Mesenchymal stem cell (in vitro differentiated cells and primary cell): Measurements from ENCODE around the gene ENPP6.

Experiments
- DNase-seq: peaks from one replicate; pipeline ENCODE4 v3.0.0-alpha.2; 2013
- H2AFZ ChIP-seq: one replicate; pipeline ENCODE4 v1.6.1; 2013; ENCODE audit warnings: low read depth, mild to moderate bottlenecking, control low read depth, inconsistent platforms, low read length, moderate library complexity
- H2AK5ac ChIP-seq: 2 replicates; pipeline ENCODE4 v1.6.1; 2013; ENCODE audit warnings: low read length, moderate library complexity, mild to moderate bottlenecking, inconsistent platforms; ENCODE audit not compliant: severe bottlenecking
- H2BK120ac ChIP-seq: one replicate; pipeline ENCODE4 v1.6.1; 2013; ENCODE audit warnings: low read depth, mild to moderate bottlenecking, inconsistent platforms, low read length, moderate library complexity
- H2BK12ac ChIP-seq, 2 experiments: one replicate each; pipeline ENCODE4 v1.6.1; 2013; ENCODE audit warnings: inconsistent platforms in 2 of 2, low read length in 2 of 2, mild to moderate bottlenecking in 2 of 2, moderate library complexity in 2 of 2, control low read depth in 1 of 2
- H2BK15ac ChIP-seq: one replicate; pipeline ENCODE4 v1.6.1; 2013; ENCODE audit warnings: mild to moderate bottlenecking, low read depth, inconsistent platforms; ENCODE audit not compliant: poor library complexity, severe bottlenecking
- H2BK5ac ChIP-seq: 2 replicates; pipeline ENCODE4 v1.6.1; 2013; ENCODE audit warnings: low read depth, mild to moderate bottlenecking, low read length, control low read depth, inconsistent platforms; ENCODE audit not compliant: poor library complexity, severe bottlenecking
- H3K14ac ChIP-seq, 2 experiments: one replicate each; pipeline ENCODE4 v1.6.1; 2013; ENCODE audit warnings: inconsistent platforms in 2 of 2, low read length in 2 of 2, control low read depth in 1 of 2, mild to moderate bottlenecking in 1 of 2, moderate library complexity in 1 of 2
- H3K18ac ChIP-seq, 2 experiments: one replicate each; pipeline ENCODE4 v1.6.1; 2013; ENCODE audit warnings: inconsistent platforms in 2 of 2, low read length in 2 of 2, control low read depth in 1 of 2, low read depth in 1 of 2, mild to moderate bottlenecking in 1 of 2
- H3K23ac ChIP-seq, 2 experiments: one replicate each; pipeline ENCODE4 v1.6.1; 2013; ENCODE audit warnings: inconsistent platforms in 2 of 2, low read length in 2 of 2, mild to moderate bottlenecking in 2 of 2, moderate library complexity in 2 of 2, control low read depth in 1 of 2
- H3K27ac ChIP-seq: 2 replicates; pipeline ENCODE4 v1.5.1; 2013; ENCODE audit warnings: mild to moderate bottlenecking, moderate library complexity, low read length, control low read depth, inconsistent platforms; ENCODE audit not compliant: poor library complexity, severe bottlenecking
- H3K27me3 ChIP-seq, 2 experiments: 2 replicates each; pipeline versions ENCODE4 v1.6.1 to v1.7.0; 2013; ENCODE audit warnings: low read length in 2 of 2, mild to moderate bottlenecking in 2 of 2, moderate library complexity in 2 of 2, control low read depth in 1 of 2, inconsistent platforms in 1 of 2; ENCODE audit not compliant: control insufficient read depth in 1 of 2, insufficient read depth in 1 of 2
- H3K36me3 ChIP-seq, 2 experiments: 2 replicates each; pipeline versions ENCODE4 v1.6.1 to v1.7.0; 2013; ENCODE audit warnings: low read length in 2 of 2, control low read depth in 1 of 2, inconsistent platforms in 1 of 2, low read depth in 1 of 2, mild to moderate bottlenecking in 1 of 2; ENCODE audit not compliant: insufficient read depth in 2 of 2, control insufficient read depth in 1 of 2
- H3K4ac ChIP-seq, 2 experiments: one replicate each; pipeline ENCODE4 v1.6.1; 2013; ENCODE audit warnings: inconsistent platforms in 2 of 2, low read length in 2 of 2, mild to moderate bottlenecking in 2 of 2, moderate library complexity in 2 of 2, control low read depth in 1 of 2, low read depth in 1 of 2
- H3K4me1 ChIP-seq: 2 replicates; pipeline ENCODE4 v1.6.1; 2013; ENCODE audit warnings: low read depth, low read length, control low read depth; ENCODE audit not compliant: control insufficient read depth, insufficient read depth
- H3K4me2 ChIP-seq: 2 replicates; pipeline ENCODE4 v1.6.1; 2013; ENCODE audit warnings: low read length, mild to moderate bottlenecking, inconsistent platforms; ENCODE audit not compliant: poor library complexity, severe bottlenecking
- H3K4me3 ChIP-seq, 2 experiments: 2 replicates each; pipeline versions ENCODE4 v1.5.1 to v1.7.0; 2013; ENCODE audit warnings: low read length in 2 of 2, mild to moderate bottlenecking in 2 of 2, control low read depth in 1 of 2, low read depth in 1 of 2; ENCODE audit not compliant: insufficient read depth in 1 of 2
- H3K79me1 ChIP-seq: replicated peaks from 2 replicates; pipeline ENCODE4 v1.6.1; 2013; ENCODE audit warnings: mild to moderate bottlenecking, control low read depth, low read length, inconsistent platforms; ENCODE audit not compliant: poor library complexity, severe bottlenecking
- H3K9ac ChIP-seq: 2 replicates; pipeline ENCODE4 v1.7.0; 2013; ENCODE audit warnings: mild to moderate bottlenecking, low read length, moderate library complexity
- H3K9me3 ChIP-seq: 2 replicates; pipeline ENCODE4 v1.7.0; 2013; ENCODE audit warnings: mild to moderate bottlenecking, low read length; ENCODE audit not compliant: control insufficient read depth
- H4K8ac ChIP-seq: one replicate; pipeline ENCODE4 v1.6.1; 2013; ENCODE audit warnings: inconsistent platforms, mild to moderate bottlenecking, low read length, moderate library complexity
- H4K91ac ChIP-seq: one replicate; pipeline ENCODE4 v1.6.1; 2013; ENCODE audit warnings: mild to moderate bottlenecking, low read length, inconsistent platforms
- WGBS: methylation state at CpG from one replicate; pipeline ENCODE4 v1.1.7; 2013; ENCODE audit warnings: mixed read lengths; 5-methylcytosine and 5-hydroxymethylcytosine counted together

Gene ENPP6

DNA sequence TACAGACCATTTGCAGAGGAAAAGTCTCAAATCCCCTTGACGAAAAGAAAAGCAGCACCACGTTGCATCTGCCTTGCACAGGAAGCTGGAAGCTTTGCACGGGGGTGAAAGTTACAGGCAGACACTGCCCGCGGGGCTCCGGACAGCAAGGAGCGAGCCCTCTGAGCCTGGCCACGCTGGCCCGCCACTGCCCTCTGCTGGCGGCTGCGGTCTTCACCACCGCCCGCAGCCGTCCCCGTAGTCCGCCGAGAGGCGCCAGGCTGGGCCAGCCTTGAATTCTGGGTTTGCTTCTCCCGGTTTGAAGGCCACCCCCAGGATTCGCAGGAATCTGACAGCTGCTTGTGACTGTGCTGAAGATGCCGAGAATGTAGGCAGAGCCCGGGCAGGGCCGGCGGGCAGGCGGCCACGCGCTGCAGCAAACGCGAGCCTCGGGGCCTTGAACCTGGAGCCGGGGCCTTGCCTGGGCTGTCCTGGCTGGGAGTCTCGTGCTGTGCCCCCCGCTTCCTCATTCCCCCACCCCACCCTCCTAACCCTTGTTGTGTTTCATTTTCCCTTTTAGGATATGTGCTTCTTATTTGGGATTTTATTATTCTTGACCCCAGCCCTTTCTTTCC lies 49.2 kb downstream of the ENPP6 start:
- Histone ChIP-seq H3K4me2 (peak overlapping the region; percentile 38), H2AFZ (no peak overlapping the region), H2AK5ac (no peak overlapping the region), H3K27me3 (peaks cover 33 to 53% of the 10 kb centered on the region in 2 experiments), H4K8ac (no peak overlapping the region), H3K9me3 (no peaks in the 10 kb centered on the region), H4K91ac (no peak overlapping the region), H3K36me3 (no peaks in the 10 kb centered on the region), H3K14ac (peak overlapping the region in 1 of 2 experiments; percentile 39), H3K4ac (no peak overlapping the region), H3K4me3 (peak overlapping the region in 1 of 2 experiments; percentile 51), H3K79me1 (no peaks in the 10 kb centered on the region), H2BK15ac (no peak overlapping the region), H2BK12ac (peak overlapping the region in 1 of 2 experiments; percentile 37), H3K23ac (no peak overlapping the region), H2BK5ac (no peak overlapping the region), H3K4me1 (peaks cover 2% of the 10 kb centered on the region), H3K9ac (peak overlapping the region; percentile 33), H2BK120ac (no peak overlapping the region), H3K18ac (no peak overlapping the region), H3K27ac (no peak overlapping the region)
- peak; percentile 59 for DNase-seq
- WGBS: 21% methylated on average over 31 of the region's 33 CpGs

DNA sequence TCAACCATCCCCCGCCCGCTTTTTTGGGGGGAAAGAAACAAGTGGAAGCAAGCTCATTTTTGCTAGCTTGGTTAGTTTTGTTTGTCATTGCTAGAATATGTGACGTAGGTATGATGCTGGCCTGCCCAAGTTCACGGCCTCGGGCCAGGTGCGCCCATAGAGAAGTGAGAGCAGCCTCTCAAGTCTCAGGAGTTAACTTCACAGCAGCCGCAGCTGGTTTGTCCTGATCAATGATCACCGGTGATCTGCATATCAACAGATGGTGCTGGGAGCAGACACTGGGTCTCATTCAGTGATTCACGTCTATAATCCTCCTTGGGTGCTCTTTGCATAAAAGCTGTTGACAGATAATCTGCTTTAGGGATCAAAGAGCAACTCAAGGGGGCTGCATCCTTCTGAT lies 50.1 kb downstream of the ENPP6 start:
- 71% methylated on average over 9 of the region's 9 CpGs for WGBS

DNA sequence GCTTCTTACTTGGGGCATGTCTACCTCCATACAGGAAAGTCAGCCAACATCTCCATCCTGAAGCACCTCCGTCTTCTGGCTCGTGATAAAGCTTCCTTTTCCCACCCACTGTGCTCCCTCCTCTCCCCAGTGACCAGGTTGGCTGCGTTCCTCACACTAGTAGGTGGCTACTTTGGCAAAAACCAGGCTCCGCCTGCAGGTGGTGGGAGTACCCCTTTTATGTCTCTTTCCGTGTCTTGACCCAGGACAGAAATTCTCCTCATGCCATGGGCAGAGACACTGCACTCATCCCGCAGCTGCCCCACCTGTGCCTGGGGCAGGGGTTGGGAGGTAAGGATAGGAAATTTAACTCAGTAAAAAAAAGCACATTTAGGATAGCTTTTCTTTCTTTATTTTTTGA lies 50.9 kb downstream of the ENPP6 start:
- no peak overlapping the region for H3K14ac ChIP-seq
- no peak overlapping the region for H2AK5ac ChIP-seq
- H3K9me3 ChIP-seq: no peaks in the 10 kb centered on the region
- peak overlapping the region; percentile 46 for H4K8ac ChIP-seq
- H3K4me1 ChIP-seq: peaks cover 2% of the 10 kb centered on the region
- H2BK12ac ChIP-seq: no peak overlapping the region
- no peaks in the 10 kb centered on the region for H3K36me3 ChIP-seq
- H3K27ac ChIP-seq: no peak overlapping the region
- H2AFZ ChIP-seq: no peak overlapping the region
- 75% methylated on average over 6 of the region's 6 CpGs for WGBS
- H3K18ac ChIP-seq: no peak overlapping the region
- peaks cover 39 to 65% of the 10 kb centered on the region in 2 experiments for H3K27me3 ChIP-seq
- peak overlapping the region in 1 of 2 experiments; percentile 15 for H3K23ac ChIP-seq
- H3K9ac ChIP-seq: no peak overlapping the region
- H4K91ac ChIP-seq: no peak overlapping the region
- no peak overlapping the region for H3K4me3 ChIP-seq
- no peak overlapping the region for H3K4me2 ChIP-seq
- H2BK5ac ChIP-seq: no peak overlapping the region
- H3K79me1 ChIP-seq: no peaks in the 10 kb centered on the region
- no peak overlapping the region for H2BK120ac ChIP-seq
- no peak overlapping the region for H3K4ac ChIP-seq
- no peak overlapping the region for H2BK15ac ChIP-seq
- DNase-seq: no peak

More for the DNA sequence above, 50.1 kb downstream of the ENPP6 start:
- H4K91ac ChIP-seq: no peak overlapping the region
- H3K4me3 ChIP-seq: no peak overlapping the region
- peaks cover 39 to 58% of the 10 kb centered on the region in 2 experiments for H3K27me3 ChIP-seq
- H3K36me3 ChIP-seq: no peaks in the 10 kb centered on the region
- no peak overlapping the region for H2BK12ac ChIP-seq
- H3K4me2 ChIP-seq: no peak overlapping the region
- no peak overlapping the region for H2BK15ac ChIP-seq
- no peak overlapping the region for H3K14ac ChIP-seq
- H3K79me1 ChIP-seq: no peaks in the 10 kb centered on the region
- H3K4me1 ChIP-seq: peaks cover 2% of the 10 kb centered on the region
- no peak overlapping the region for H3K23ac ChIP-seq
- no peak overlapping the region for H2AK5ac ChIP-seq
- H4K8ac ChIP-seq: no peak overlapping the region
- H3K4ac ChIP-seq: no peak overlapping the region
- H3K9ac ChIP-seq: no peak overlapping the region
- no peak overlapping the region for H2BK5ac ChIP-seq
- no peak overlapping the region for H2BK120ac ChIP-seq
- H3K18ac ChIP-seq: no peak overlapping the region
- H2AFZ ChIP-seq: no peak overlapping the region
- H3K9me3 ChIP-seq: no peaks in the 10 kb centered on the region
- no peak overlapping the region for H3K27ac ChIP-seq
- no peak for DNase-seq

DNA sequence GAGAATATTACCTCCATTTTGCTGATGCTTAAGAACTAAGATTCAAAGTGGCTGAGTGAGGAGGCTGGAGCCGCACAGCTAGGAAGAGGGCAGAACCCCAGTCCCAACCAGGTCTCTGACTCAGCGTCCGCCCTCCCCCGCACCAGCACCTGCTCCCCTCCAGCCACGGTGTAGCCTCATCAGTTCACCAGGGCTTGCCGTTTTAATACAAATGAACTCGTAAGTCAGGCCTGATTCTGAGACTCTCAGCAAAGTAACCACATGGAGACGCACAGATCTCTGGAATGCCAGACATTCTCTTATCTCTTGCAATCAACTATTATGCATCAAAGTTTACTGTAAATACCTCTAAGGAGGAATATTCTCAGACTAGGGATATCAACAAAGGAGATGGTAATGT lies 52.4 kb downstream of the ENPP6 start:
- Histone ChIP-seq H3K18ac (no peak overlapping the region), H3K9ac (no peak overlapping the region), H3K4me2 (no peak overlapping the region), H3K23ac (no peak overlapping the region), H2AFZ (no peak overlapping the region), H3K9me3 (no peaks in the 10 kb centered on the region), H3K4me1 (peaks cover 2% of the 10 kb centered on the region), H2BK12ac (no peak overlapping the region), H4K91ac (no peak overlapping the region), H2BK120ac (no peak overlapping the region), H2BK15ac (no peak overlapping the region), H3K4me3 (no peak overlapping the region), H3K79me1 (no peaks in the 10 kb centered on the region), H3K27me3 (peaks cover 39 to 64% of the 10 kb centered on the region in 2 experiments), H3K27ac (no peak overlapping the region), H4K8ac (no peak overlapping the region), H3K36me3 (no peaks in the 10 kb centered on the region), H2AK5ac (no peak overlapping the region), H3K4ac (no peak overlapping the region), H3K14ac (no peak overlapping the region), H2BK5ac (no peak overlapping the region)
- peak; percentile 11 for DNase-seq
- WGBS: 35% methylated on average over 8 of the region's 8 CpGs
